SH-SY5Y (cell line): Measurements from ENCODE around the gene ZBTB16.

Experiments used
- GATA2 ChIP-seq: IDR thresholded peaks from 2 replicates; pipeline ENCODE4 v1.6.1; 2011; ENCODE audit warnings: mild to moderate bottlenecking, low read depth, low read length
- GATA3 ChIP-seq: IDR thresholded peaks from 2 replicates; pipeline ENCODE4 v1.6.1; 2011; ENCODE audit warnings: low read depth, mild to moderate bottlenecking, low read length, moderate library complexity

Gene ZBTB16

GRCh38 chr11:114150671-114151070 is 91.2 kb downstream of the ZBTB16 start:
- TF ChIP-seq GATA3: no peak
- TF ChIP-seq GATA2: no peak

DNA sequence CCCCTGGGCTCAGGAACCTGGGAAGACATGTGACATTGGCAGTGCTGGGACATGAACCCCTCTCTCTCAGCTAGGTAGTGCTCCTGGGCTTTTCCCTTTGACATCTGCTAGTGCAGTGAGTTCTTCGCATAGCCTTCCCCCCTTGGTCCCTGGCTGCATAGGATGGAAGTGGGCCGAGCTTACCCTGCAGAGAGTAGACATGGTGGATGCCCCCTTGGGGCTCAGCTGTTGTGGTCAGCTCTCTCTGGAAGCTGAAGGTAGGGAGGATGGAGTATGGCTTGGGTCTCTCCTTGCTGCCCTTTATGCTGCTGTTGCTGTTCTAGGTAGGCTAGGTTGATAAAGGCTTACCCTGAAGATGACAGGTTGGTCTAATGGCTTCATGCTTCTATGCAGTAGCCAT is 92.1 kb downstream of the ZBTB16 start:
- TF ChIP-seq GATA2 (no peak), GATA3 (no peak)

GRCh38 chr11:114152162-114152561 is 92.7 kb downstream of the ZBTB16 start:
- TF ChIP-seq GATA3 (no peak), GATA2 (no peak)

DNA sequence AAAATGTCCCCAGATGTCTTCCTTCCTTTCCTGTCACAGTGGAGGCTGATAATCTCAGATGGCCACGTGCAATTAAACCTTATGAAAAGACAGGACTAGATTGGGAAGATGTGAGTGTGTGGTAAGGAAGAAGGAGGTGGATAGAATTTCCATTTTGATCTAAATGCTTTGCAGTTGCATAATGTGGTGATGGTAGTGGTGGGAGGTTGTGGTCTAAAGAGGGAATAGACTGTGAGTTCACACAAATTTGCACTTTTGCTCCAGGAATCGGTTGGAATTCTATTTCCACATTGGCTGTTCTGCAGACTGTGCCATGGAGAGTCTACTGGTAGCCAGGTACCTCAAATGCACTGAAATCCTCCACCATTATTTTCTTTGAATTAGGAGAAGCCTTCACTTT is 93.3 kb downstream of the ZBTB16 start:
- no peak for TF ChIP-seq GATA2
- TF ChIP-seq GATA3: no peak

DNA sequence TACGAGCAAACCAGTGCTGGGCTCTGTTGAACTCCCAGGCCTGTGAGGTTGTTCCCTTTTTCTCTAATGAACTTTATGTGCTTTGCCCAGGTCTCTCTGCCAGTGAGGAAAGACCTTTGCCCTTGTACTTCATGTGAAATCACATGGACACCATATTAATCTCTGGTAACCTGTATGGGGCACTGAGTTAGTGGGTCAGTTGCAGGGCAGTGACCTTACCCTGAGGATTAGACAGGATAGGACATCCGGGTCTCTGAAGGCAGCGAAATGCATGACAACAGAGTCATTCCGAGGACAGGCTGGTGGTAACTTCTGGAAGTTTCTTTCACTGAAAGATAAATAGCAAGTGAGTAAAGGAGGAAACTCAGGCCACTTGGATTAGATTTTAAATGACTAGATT is 93.7 kb downstream of the ZBTB16 start:
- no peak for TF ChIP-seq GATA3
- TF ChIP-seq GATA2: no peak

DNA sequence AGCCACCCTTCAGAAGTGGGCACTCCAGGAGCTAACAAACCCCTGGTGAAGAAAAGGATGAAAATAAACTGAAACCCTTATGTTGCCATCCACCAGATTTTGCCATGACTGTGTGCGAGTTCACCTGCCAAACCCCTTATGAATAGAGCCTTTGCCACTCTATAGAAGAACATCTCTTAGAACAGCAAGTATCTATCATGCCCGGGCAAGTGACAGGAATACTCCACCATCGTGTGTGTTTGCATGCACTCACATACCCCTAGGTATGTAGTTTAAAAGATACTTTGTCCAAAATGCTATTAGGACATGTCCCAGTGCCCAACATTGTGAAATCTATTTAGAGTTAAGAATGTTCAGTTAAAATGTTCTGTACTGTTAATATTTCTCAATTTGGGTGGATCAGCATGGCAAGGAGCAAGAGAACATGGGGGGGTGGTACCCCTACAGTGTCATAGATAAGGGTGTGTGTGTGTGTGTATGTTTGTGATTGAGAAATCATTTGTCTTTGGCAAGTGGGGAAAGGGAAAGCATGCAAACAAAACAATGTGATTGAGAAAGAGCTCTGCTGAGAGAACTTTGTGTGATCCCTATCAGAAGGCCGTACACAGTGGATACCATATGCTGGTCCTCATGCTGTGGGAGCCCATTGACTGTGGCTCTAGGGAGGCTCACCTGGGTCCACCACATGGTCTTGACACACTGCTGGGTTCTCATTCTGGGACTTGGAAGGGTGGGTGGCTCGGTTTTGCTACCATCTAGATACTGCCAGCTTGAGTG is 94.9 kb downstream of the ZBTB16 start:
- TF ChIP-seq GATA2 (no peak), GATA3 (no peak)

DNA sequence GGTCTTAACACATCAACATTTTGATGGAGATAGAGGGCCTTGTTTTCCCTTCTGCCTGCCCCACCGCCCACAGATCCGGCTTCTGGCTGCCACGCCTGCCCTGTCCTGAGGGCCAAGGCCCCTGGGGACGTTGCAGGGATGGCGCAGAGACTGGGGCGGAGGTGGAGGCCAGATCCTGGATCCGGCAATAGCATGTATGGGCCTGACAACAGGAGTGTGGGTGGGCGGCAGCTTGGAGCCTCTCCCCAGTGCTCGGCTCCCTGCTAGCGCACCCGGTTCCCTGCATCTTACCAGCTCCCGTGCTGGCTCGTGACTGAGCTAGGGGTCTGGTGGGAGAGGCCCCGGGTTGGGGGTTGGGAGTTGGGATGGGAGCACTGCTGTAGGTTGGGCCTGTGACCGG is 95.6 kb downstream of the ZBTB16 start:
- no peak for TF ChIP-seq GATA2
- TF ChIP-seq GATA3: no peak

DNA sequence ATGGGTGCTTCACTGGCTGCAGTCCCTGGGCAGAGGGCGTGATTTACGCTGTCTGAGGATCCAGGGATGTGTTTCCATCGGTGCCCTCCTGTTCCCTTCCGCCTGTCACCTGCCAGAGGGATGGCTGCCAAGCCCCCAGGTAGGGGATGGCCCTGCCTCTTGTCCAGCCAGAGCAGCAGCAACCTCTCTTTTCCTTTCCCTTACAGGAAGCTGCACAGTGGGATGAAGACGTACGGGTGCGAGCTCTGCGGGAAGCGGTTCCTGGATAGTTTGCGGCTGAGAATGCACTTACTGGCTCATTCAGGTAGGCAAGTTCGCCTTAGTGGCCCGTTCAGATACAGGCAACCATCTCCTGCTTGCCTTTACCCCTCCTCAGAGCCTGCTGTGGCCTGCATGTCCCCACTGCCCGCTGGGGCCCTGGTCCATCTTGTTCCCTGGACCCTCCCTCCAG is 96.6 kb downstream of the ZBTB16 start:
- no peak for TF ChIP-seq GATA2
- no peak for TF ChIP-seq GATA3

- TF ChIP-seq GATA3 (no peak), GATA2 (no peak)
Observed at GRCh38 chr11:114156782-114157181, 97.3 kb downstream of the ZBTB16 start.

- no peak for TF ChIP-seq GATA2
- no peak for TF ChIP-seq GATA3
Observed at GRCh38 chr11:114157476-114158050, 98.1 kb downstream of the ZBTB16 start.

DNA sequence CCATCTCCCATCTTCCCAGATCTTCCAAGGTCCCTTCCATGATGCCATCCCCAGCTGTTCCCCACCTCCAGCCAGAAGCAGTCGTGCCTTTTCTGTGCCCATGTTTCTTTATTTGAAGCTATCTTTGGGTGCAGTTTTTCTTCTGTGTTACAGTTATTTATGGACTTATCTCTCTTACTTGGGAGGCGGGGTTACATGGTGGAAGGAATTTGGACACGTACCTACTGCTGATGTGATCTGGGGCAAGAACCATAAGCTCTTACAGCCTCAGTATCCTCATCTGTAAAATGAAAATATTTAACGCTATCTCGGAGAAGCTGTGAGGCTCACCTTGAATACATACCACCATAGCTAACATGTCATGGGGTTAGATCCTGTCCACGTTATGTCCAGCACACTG is 98.9 kb downstream of the ZBTB16 start:
- no peak for TF ChIP-seq GATA3
- no peak for TF ChIP-seq GATA2

DNA sequence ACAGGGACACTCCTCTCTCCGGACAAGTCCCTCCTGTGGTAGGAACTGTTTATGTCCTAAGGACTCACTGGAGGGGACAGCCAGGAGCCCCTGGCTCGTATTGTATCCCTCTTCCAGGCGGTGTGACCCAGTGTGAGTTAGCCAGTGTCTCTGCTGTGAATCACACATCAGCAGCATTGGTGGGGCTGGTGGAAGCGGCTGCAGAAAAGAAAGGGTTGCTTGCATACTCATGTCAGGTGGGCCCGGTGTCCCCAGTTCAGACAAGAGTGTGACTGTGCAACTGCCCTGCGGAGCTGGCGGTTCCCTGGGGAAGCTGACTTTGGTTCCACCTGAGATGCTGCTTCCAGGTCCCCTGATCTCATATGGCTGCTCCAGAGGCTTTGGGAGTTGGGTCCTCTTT is 99.4 kb downstream of the ZBTB16 start:
- TF ChIP-seq GATA3 (no peak), GATA2 (no peak)

DNA sequence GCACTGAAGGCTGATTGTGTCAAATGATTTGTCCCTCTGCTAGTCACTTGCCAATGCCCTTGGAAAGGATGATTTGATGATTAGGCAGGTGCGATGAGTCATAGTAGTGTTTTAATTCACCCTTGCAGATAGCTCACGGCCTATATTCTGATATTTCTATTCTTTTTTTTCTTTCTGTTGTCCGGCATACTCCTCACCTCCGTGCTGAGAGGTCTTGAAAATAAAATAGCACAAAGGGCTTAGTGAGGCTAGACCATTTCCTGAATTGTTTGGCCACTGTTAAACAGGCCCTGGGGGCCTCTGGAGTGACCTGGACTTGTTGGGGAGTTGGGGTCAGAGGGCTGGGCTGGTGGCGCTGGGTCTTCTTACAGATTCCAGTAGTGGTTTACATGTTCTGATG is 99.8 kb downstream of the ZBTB16 start:
- TF ChIP-seq GATA2: no peak
- TF ChIP-seq GATA3: no peak

DNA sequence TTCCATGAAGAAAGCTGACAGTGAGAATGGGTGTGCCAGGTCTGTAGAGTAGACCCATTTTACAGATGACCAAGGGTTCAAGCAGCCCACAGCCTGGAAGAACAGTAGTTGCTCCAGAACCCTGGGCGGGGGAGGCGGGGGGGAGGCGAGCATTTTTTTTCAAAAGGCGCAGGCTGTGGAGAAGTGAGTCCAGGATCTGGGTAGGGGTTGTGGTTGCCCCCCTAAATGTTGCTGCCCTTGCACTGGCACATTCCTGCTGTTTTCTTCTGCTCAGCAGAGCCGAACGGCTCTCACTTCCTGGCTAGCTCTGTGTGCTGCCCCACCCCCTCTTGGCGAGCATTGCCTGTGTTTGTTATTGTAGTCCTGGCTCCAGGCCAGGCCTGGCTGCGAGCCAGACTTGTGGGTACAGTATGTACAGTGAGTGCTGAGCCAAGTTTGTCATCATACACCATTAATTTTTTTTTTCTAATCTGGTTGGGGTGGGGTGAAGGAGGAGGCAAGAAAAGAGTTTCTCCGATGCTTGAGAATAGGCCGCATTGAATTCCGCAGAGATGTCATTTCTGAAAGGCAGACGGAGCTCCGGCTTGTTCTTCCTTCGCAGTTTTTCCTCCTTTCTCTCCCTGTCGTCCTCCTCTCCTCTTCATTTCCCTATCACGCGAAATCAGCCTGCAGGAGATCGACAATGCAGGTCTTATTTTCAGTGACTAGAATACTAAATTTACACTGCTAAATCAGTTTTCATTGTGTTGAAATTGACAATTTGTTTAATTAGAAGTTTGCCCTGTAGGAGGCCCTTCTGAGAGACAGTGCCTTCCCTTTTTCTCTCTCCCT is 100.5 kb downstream of the ZBTB16 start:
- TF ChIP-seq GATA2: peak; percentile 58
- no peak for TF ChIP-seq GATA3
